ENCODE data around the gene KRTAP4-8. TPM values are rescaled to one million over a fixed set of nuclear protein-coding genes. Genes with fewer than 3 reads are reported as not detected.
"Not testable (repeated sequence)": the region's sequence is repeated elsewhere in the genome, so short reads cannot be mapped to it uniquely, and the experiment has no call there.

Gene KRTAP4-8
- total and polyA plus RNA-seq, 5 donors = not detected

DNA sequence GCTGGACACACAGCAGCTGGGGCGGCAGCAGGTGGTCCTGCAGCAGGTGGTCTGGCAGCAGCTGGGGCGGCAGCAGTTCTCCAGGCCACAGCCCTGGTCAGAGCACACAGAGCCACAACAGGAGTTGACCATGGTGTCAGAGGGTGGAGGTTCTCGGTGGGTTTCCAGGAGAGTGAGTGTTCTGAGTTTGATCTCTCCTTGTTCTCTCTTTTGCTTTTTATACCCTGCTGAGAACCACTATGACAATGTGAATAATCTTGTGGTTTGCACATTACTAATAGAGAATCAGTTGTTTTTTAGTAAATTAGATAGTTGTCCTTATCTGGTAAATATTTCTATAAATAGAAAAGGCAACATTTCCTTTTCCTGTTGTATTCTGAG is 26.0 kb upstream of the KRTAP4-8 start, which contains the start of gene KRTAP4-12:
KRTAP4-12 (minus strand) TSS at position 192 of the 381 bp plus-strand sequence; CDS start at position 132, 60 bp downstream.
- intact Hi-C loops (cut with DNase I); H3K27ac ChIP-seq (ENCODE audit: low read length); DNase-seq; H3K27me3 ChIP-seq (ENCODE audit: control insufficient read depth, insufficient read depth); H3K9me3 ChIP-seq (ENCODE audit: control insufficient read depth, low read length); H3K4me3 ChIP-seq (ENCODE audit: low read length); H3K4me1 ChIP-seq (ENCODE audit: control insufficient read depth, insufficient read depth, low read length); ATAC-seq: not testable (repeated sequence)
- WGBS = 63% methylated on average over 3 of the region's 3 CpGs

DNA sequence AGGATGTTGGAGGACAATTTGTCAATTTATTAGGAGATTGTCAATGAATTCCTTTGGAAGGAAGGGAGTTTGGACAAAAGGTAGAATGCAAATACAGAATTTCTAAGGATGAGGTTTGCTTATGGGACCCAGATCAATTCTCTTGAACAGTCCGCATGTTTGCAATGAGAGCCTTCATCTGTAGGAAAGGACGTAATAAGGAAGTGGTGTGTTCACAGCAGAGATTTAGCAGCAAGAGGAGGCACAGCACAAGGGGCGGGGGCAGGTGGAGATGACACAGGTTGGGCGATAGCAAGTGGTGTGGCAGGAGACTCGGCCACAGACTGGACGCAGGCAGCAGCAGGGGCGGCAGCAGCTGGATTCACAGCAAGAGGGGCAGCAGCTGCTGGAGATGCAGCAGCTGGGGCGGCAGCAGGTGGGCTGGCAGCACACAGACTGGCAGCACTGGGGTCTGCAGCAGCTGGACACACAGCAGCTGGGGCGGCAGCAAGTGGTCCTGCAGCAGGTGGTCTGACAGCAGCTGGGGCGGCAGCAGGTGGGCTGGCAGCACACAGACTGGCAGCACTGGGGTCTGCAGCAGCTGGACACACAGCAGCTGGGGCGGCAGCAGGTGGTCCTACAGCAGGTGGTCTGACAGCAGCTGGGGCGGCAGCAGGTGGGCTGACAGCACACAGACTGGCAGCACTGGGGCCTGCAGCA is 25.5 kb upstream of the KRTAP4-8 start:
- WGBS = 69% methylated on average over 12 of the region's 12 CpGs

DNA sequence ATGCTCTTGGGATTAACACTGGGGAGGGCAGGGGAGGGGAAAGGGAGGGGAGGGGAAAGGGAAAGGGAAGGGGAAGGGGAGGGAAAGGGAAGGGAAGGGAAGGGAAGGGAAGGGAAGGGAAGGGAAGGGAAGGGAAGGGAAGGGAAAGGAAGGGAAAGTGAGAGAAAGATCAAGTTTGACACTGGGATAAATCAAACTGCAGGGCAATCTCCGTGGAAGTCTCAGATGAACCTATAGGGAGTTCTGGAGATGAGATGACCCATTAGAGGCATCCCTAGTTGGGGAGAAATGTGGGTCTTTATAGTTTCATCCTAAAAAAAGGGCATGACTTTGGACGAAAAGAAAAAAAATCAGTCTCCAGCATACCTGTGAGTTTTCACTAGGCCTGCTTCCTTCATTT is 23.8 kb upstream of the KRTAP4-8 start:
- no peaks in the 10 kb centered on the region for H3K9me3 ChIP-seq (ENCODE audit: control insufficient read depth, low read length)
- DNase-seq = no peak
- no peak overlapping the region for H3K27ac ChIP-seq (ENCODE audit: low read length)
- H3K27me3 ChIP-seq (ENCODE audit: control insufficient read depth, insufficient read depth) = no peaks in the 10 kb centered on the region
- 85% methylated on average over 2 of the region's 2 CpGs for WGBS
- ATAC-seq = no peak
- H3K4me3 ChIP-seq (ENCODE audit: low read length) = no peak overlapping the region
- H3K4me1 ChIP-seq (ENCODE audit: control insufficient read depth, insufficient read depth, low read length) = no peaks in the 10 kb centered on the region
- intact Hi-C loops (cut with DNase I) = no loop called here

More for the DNA sequence above, 25.5 kb upstream of the KRTAP4-8 start:
- H3K4me3 ChIP-seq (ENCODE audit: low read length); intact Hi-C loops (cut with DNase I); H3K4me1 ChIP-seq (ENCODE audit: control insufficient read depth, insufficient read depth, low read length); H3K9me3 ChIP-seq (ENCODE audit: control insufficient read depth, low read length); DNase-seq; H3K27ac ChIP-seq (ENCODE audit: low read length); ATAC-seq; H3K27me3 ChIP-seq (ENCODE audit: control insufficient read depth, insufficient read depth): not testable (repeated sequence)

DNA sequence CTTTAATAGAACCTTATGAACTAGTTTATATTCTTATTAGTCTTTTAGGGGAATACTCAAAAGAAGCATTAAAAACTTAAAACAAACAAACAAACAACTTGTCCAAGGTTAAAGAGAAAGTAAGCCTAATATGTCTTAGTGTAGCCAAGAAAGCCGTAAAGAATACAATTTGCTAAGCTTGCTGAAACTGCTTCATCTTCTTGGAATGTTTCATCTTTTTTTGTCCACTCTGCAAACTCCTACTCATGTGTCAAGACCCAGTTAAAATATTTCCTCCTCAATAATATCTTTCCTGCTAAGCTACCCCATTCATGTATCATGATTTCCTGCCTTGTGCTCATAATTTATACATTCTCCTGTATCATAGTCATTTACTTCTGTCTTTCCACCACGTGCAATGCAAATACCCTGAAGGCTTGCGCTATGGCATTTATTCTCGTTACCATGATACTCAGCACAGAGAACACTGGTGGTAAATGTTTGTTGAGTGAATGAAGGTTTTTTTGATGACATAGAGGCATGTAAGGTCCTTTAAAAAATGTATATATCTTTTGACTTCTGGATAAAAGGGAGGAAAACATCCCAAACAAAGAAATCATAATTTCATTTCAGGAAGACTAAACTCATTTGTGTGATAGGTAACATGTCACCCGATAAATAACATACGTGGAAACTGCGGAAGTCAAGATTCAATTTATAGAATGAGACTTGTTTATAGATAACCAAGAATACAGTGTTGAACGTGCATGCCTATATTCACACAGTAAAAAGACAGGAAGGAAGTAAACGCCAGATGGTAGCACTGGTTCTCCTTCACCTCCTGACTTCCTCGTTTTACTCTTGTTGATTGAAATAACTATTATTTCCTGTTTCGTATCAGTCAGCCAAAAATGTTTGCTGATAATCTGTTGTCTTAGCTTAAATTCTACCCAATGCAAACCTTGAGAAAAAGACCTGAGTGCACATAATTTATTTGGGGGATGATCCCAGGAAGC is 22.1 kb upstream of the KRTAP4-8 start:
- H3K4me1 ChIP-seq (ENCODE audit: control insufficient read depth, insufficient read depth, low read length); H3K4me3 ChIP-seq (ENCODE audit: low read length); ATAC-seq; H3K9me3 ChIP-seq (ENCODE audit: control insufficient read depth, low read length); H3K27ac ChIP-seq (ENCODE audit: low read length); DNase-seq; H3K27me3 ChIP-seq (ENCODE audit: control insufficient read depth, insufficient read depth); intact Hi-C loops (cut with DNase I): not testable (repeated sequence)
- WGBS = 54% methylated on average over 11 of the region's 11 CpGs

DNA sequence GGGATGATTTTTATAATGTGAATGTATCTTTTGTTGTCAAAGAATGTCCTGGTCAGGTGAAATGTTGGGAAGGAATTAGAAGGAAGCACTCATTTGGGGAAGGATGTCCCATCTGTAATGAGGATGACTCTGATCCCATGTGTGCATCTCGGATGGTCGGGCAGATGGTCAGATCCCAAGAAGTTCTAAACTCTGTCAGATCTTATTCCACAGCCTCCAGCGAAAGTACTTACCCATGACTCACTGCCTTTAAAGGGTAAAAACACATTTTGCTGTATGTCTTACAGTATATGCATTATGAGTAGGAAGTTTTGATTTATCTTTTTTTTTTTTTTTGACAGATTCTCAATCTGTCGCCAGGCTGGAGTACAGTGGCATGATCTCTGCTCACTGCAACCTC is 20.8 kb upstream of the KRTAP4-8 start:
- H3K4me3 ChIP-seq (ENCODE audit: low read length) = no peak overlapping the region
- WGBS = 85% methylated on average over 4 of the region's 4 CpGs
- intact Hi-C loops (cut with DNase I) = no loop called here
- no peaks in the 10 kb centered on the region for H3K27me3 ChIP-seq (ENCODE audit: control insufficient read depth, insufficient read depth)
- no peaks in the 10 kb centered on the region for H3K4me1 ChIP-seq (ENCODE audit: control insufficient read depth, insufficient read depth, low read length)
- ATAC-seq = no peak
- no peak for DNase-seq
- no peaks in the 10 kb centered on the region for H3K9me3 ChIP-seq (ENCODE audit: control insufficient read depth, low read length)
- H3K27ac ChIP-seq (ENCODE audit: low read length) = no peak overlapping the region

DNA sequence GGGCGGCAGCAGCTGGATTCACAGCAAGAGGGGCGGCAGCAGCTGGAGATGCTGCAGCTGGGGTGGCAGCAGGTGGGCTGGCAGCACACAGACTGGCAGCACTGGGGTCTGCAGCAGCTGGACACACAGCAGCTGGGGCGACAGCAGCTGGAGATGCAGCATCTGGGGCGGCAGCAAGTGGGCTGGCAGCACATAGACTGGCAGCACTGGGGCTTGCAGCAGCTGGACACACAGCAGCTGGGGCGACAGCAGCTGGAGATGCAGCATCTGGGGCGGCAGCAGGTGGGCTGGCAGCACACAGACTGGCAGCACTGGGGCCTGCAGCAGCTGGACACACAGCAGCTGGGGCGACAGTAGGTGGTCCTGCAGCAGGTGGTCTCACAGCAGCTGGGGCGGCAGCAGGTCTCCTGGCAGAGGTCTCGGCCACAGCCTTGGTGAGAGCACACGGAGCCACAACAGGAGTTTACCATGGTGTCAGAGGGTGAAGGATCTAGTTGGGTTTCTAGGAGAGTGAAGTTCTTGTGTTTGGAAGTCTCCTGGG is 20.0 kb upstream of the KRTAP4-8 start, which contains the start of gene KRTAP4-11:
KRTAP4-11 (minus strand) TSS at position 528 of the 541 bp plus-strand sequence; CDS start at position 470, 58 bp downstream.
- H3K27ac ChIP-seq (ENCODE audit: low read length); DNase-seq; H3K4me3 ChIP-seq (ENCODE audit: low read length); H3K27me3 ChIP-seq (ENCODE audit: control insufficient read depth, insufficient read depth); H3K4me1 ChIP-seq (ENCODE audit: control insufficient read depth, insufficient read depth, low read length); ATAC-seq; H3K9me3 ChIP-seq (ENCODE audit: control insufficient read depth, low read length); intact Hi-C loops (cut with DNase I): not testable (repeated sequence)
- 77% methylated on average over 10 of the region's 10 CpGs for WGBS

DNA sequence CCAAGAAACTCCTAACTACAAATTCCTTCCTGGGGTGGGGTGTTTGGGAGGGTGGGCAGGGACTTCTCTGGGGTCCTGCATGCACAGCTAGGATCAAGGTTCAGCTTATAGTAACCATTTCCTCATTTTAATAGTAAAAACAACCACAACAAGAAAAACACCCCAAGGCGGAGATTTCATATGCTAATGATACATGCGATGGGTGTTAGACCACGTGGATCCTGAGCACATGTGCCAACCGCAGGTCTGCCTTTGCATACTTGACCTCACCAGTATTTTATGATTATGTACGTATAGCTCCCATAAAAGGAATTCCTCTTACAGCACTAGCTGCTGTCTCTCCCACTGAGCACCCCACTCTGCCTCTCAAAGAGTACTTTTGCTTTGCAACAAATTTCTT is 18.4 kb upstream of the KRTAP4-8 start:
- no peaks in the 10 kb centered on the region for H3K27me3 ChIP-seq (ENCODE audit: control insufficient read depth, insufficient read depth)
- H3K4me1 ChIP-seq (ENCODE audit: control insufficient read depth, insufficient read depth, low read length) = no peaks in the 10 kb centered on the region
- no peak overlapping the region for H3K4me3 ChIP-seq (ENCODE audit: low read length)
- intact Hi-C loops (cut with DNase I) = no loop called here
- ATAC-seq = no peak
- 54% methylated on average over 5 of the region's 5 CpGs for WGBS
- no peak overlapping the region for H3K27ac ChIP-seq (ENCODE audit: low read length)
- no peaks in the 10 kb centered on the region for H3K9me3 ChIP-seq (ENCODE audit: control insufficient read depth, low read length)
- no peak for DNase-seq

DNA sequence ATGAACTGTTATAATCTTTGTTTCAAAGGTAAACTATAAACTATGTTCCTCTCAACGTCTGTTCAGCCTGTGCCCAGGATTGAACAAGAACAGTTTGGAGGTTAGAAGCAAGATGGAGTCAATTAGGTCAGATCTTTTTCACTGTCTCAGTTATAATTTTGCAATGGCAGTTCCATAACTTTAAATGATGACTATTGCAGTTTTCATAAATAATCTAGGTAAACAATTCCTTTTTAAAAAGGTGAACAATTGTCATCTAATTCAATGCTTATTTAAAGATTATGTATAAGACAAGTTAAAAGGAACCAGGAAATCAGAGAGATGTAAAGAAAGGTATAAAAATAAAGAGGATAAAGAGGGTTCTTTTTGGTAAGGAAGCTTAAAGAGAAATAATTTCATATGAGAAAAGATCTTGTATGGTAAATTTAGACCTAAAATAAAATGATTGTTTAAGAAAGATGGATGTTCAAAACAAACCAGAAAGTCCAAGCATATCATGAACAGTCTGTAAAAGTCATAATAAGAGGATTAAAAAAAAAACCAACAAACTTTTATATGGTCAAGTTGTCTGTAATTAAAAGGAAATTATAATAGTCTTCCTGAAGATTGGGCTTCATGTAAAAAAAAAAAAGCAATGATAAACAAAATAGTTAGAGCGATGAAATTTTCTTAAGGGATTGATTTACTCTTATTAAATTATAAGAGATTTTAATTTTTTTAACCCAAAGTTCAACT is 13.4 kb upstream of the KRTAP4-8 start:
- ATAC-seq = no peak
- 59% methylated on average over 2 of the region's 2 CpGs for WGBS
- H3K4me1 ChIP-seq (ENCODE audit: control insufficient read depth, insufficient read depth, low read length) = no peaks in the 10 kb centered on the region
- H3K4me3 ChIP-seq (ENCODE audit: low read length) = no peak overlapping the region
- no peaks in the 10 kb centered on the region for H3K27me3 ChIP-seq (ENCODE audit: control insufficient read depth, insufficient read depth)
- intact Hi-C loops (cut with DNase I) = no loop called here
- DNase-seq = no peak
- no peak overlapping the region for H3K27ac ChIP-seq (ENCODE audit: low read length)
- H3K9me3 ChIP-seq (ENCODE audit: control insufficient read depth, low read length) = no peaks in the 10 kb centered on the region

DNA sequence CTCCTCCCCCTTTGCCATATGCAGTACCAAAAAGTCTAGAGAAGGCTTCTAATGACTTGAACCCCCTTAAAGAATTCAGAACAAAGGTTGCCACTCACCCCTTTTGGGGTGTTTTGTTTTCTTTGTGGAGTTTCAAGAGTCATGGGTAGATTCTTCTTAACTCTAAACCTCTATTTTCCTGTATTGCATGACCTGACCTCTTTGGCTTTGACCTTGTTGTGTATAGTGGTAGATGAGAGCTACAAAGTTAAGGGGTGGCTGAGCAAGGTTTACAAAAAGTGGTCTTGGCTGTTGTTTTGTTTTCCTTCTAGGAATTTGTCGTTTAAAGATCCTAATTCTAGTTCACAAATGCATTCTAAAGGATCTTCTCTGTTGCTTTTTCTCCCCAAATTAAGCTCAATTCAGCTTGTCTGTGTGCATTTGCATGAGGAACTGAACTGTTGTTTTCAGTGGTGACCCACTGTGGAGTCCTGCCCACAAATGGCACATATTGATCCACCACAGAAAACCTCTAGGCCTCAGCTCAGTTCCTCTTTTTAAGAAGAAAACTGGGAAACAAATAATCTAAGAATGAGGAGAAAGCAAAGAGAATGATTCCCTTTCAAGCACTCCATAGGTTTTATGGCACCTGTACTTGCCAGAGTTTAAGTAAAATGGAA is 10.9 kb upstream of the KRTAP4-8 start:
- WGBS = 35% methylated on average over 1 of the region's 1 CpG
- DNase-seq; ATAC-seq; H3K4me3 ChIP-seq (ENCODE audit: low read length); H3K27ac ChIP-seq (ENCODE audit: low read length); H3K27me3 ChIP-seq (ENCODE audit: control insufficient read depth, insufficient read depth); intact Hi-C loops (cut with DNase I); H3K9me3 ChIP-seq (ENCODE audit: control insufficient read depth, low read length); H3K4me1 ChIP-seq (ENCODE audit: control insufficient read depth, insufficient read depth, low read length): not testable (repeated sequence)

DNA sequence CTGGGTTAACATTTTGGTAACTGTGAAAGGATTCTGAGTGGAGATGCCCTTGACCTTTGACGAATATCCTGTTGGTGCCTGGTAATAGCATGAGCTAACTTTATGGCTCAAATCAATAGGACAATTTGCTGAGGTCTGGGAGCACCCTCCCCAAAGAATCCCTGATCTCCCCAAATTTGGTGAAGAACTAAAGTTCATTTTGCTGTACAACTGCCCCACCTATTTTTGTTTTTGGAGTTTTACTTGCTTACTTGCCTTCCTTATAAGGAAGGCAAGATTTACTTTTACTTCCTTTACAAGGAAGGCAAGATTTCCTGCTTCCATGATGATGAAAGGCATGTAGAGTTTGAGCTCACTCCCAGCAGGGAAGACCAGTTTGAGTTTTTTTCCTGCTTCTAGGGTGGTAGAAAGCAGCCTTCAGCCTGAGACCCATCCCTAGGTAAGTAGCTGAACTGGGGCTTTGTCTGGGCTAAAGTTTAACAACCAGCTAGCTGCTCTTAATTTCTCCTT is 10.1 kb upstream of the KRTAP4-8 start:
- ATAC-seq (no peak), DNase-seq (no peak)
- Histone ChIP-seq H3K9me3 (ENCODE audit: control insufficient read depth, low read length) (no peaks in the 10 kb centered on the region), H3K27me3 (ENCODE audit: control insufficient read depth, insufficient read depth) (no peaks in the 10 kb centered on the region), H3K27ac (ENCODE audit: low read length) (no peak overlapping the region), H3K4me3 (ENCODE audit: low read length) (no peak overlapping the region), H3K4me1 (ENCODE audit: control insufficient read depth, insufficient read depth, low read length) (no peaks in the 10 kb centered on the region)
- 59% methylated on average over 1 of the region's 1 CpG for WGBS
- intact Hi-C loops (cut with DNase I) = no loop called here
